Activated CD8-positive, alpha-beta memory T cell treated with anti-CD3 and anti-CD28 coated beads, Interleukin-2, amount 50 U/mL, for 48 hours (primary cell): ENCODE data around the gene NCAPG2.

ENCODE experiments used
- DNase-seq: peaks from one replicate; pipeline ENCODE4 v3.0.0-alpha.2; 2020

Gene NCAPG2

GRCh38 chr7:158588878-158589442 lies 115.6 kb downstream of the NCAPG2 start:
- DNase-seq: no peak

- no peak for DNase-seq
These were observed 116.3 kb downstream of the NCAPG2 start for GRCh38 chr7:158588085-158588877.

- peak; percentile 85 for DNase-seq
These were observed 117.2 kb downstream of the NCAPG2 start, which contains the start of gene PTPRN2 for GRCh38 chr7:158587162-158588084. TSS of gene PTPRN2 (minus strand) at chr7:158587823.

- no peak for DNase-seq
These were observed 118.0 kb downstream of the NCAPG2 start for GRCh38 chr7:158586499-158587161.

GRCh38 chr7:158585721-158586498 lies 118.7 kb downstream of the NCAPG2 start:
- no peak for DNase-seq

GRCh38 chr7:158584407-158584806 lies 120.2 kb downstream of the NCAPG2 start:
- DNase-seq: no peak

GRCh38 chr7:158583810-158584209 lies 120.8 kb downstream of the NCAPG2 start:
- DNase-seq: no peak

GRCh38 chr7:158583143-158583542 lies 121.5 kb downstream of the NCAPG2 start:
- no peak for DNase-seq

GRCh38 chr7:158582089-158582456 lies 122.5 kb downstream of the NCAPG2 start:
- no peak for DNase-seq

GRCh38 chr7:158581440-158582088 lies 123.0 kb downstream of the NCAPG2 start:
- no peak for DNase-seq
